Peyer's patch (tissue), 4 donors: ENCODE data around the gene PALS1.
"Not testable (repeated sequence)": the region's sequence is repeated elsewhere in the genome, so short reads cannot be mapped to it uniquely, and the experiment has no call there.

Experiments
- POLR2A ChIP-seq, 2 donors: fragments of 450-650 bp; IDR thresholded peaks; one replicate each; pipeline ENCODE4 v1.5.1; 2017; ENCODE audit warnings: antibody characterized with exemption in 2 of 2, mild to moderate bottlenecking in 2 of 2, moderate library complexity in 2 of 2
- TF ChIP-seq, protein P1 (sequence below), 6 experiments: fragments of 450-650 bp in 4 of 6; fragments of 200-600 bp in 2 of 6; sonication (generic) in 1 of 6; IDR thresholded peaks; one replicate each; pipeline ENCODE4 v1.5.1; 2017 to 2019; ENCODE audit warnings: antibody characterized with exemption in 6 of 6, mild to moderate bottlenecking in 3 of 6, moderate library complexity in 1 of 6

DNA sequence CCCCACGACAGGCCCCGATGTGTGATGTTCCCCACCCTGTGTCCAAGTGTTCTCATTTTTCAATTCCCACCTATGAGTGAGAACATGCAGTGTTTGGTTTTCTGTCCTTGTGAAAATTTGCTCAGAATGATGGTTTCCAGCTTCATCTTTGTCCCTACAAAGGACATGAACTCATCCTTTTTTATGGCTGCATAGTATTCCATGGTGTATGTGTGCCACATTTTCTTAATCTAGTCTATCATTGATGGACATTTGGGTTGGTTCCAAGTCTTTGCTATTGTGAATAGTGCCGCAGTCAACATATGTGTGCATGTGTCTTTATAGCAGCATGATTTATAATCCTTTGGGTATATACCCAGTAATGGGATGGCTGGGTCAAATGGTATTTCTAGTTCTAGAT lies 32.0 kb downstream of the PALS1 start:
- TF ChIP-seq, protein P1, sequence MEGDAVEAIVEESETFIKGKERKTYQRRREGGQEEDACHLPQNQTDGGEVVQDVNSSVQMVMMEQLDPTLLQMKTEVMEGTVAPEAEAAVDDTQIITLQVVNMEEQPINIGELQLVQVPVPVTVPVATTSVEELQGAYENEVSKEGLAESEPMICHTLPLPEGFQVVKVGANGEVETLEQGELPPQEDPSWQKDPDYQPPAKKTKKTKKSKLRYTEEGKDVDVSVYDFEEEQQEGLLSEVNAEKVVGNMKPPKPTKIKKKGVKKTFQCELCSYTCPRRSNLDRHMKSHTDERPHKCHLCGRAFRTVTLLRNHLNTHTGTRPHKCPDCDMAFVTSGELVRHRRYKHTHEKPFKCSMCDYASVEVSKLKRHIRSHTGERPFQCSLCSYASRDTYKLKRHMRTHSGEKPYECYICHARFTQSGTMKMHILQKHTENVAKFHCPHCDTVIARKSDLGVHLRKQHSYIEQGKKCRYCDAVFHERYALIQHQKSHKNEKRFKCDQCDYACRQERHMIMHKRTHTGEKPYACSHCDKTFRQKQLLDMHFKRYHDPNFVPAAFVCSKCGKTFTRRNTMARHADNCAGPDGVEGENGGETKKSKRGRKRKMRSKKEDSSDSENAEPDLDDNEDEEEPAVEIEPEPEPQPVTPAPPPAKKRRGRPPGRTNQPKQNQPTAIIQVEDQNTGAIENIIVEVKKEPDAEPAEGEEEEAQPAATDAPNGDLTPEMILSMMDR (IDR thresholded peaks at IDR 0.05), result not testable (repeated sequence)
- not testable (repeated sequence) for TF ChIP-seq POLR2A (IDR thresholded peaks at IDR 0.05)
